Psoas muscle (tissue), 8 donors: ENCODE measurements around the gene MACIR. TPM values are rescaled to one million over a fixed set of nuclear protein-coding genes. Genes with fewer than 3 reads are reported as not detected.
A peak's percentile ranks its signal among the peaks of the same experiment; 100 is the strongest.

Source experiments
- ATAC-seq, 4 donors: fragments of 200-7000 bp; cut with Tn5 transposase; one replicate each; pipeline ENCODE4 v1.9.1; 2020; ENCODE audit warnings: moderate library complexity in 3 of 4, mild to moderate bottlenecking in 2 of 4
- DNase-seq, 2 donors: peaks; one replicate each; pipeline ENCODE4 v3.0.0-alpha.2; 2020
- H3K27ac ChIP-seq: fragments of 200-600 bp; one replicate; pipeline ENCODE4 v1.8.0; 2022
- H3K27me3 ChIP-seq, 3 donors: fragments of 200-600 bp in 1 of 3; one replicate each; pipeline versions ENCODE4 v1.6.1 to v1.8.0; 2013 to 2022; ENCODE audit warnings: low read length in 2 of 3, mild to moderate bottlenecking in 2 of 3, moderate library complexity in 1 of 3; ENCODE audit not compliant: insufficient read depth in 3 of 3
- H3K36me3 ChIP-seq, 2 donors: fragments of 200-600 bp in 1 of 2; one replicate each; pipeline versions ENCODE4 v1.6.1 to v1.8.0; 2013 to 2022; ENCODE audit warnings: low read depth in 1 of 2, mild to moderate bottlenecking in 1 of 2, moderate library complexity in 1 of 2; ENCODE audit not compliant: insufficient read depth in 1 of 2
- H3K4me1 ChIP-seq: fragments of 200-600 bp; one replicate; pipeline ENCODE4 v1.8.0; 2022
- H3K4me3 ChIP-seq: fragments of 200-600 bp; one replicate; pipeline ENCODE4 v1.8.0; 2022; ENCODE audit warnings: mild to moderate bottlenecking
- H3K9me3 ChIP-seq: fragments of 200-600 bp; one replicate; pipeline ENCODE4 v1.8.0; 2022
- CTCF ChIP-seq: fragments of 200-600 bp; IDR thresholded peaks from one replicate; pipeline ENCODE4 v1.8.0; 2022; ENCODE audit warnings: antibody characterized with exemption
- WGBS, 3 donors: extraction: QIAGEN DNeasy Blood & Tissue Kit; methylation state at CpG; one replicate each; pipeline versions ENCODE4 v1.1.6 to v1.1.7; 2013; 5-methylcytosine and 5-hydroxymethylcytosine counted together
- intact Hi-C, 2 donors: fragments of 100-400 bp; cut with DNase I; formaldehyde crosslinking; loops; one replicate each; pipeline versions ENCODE4 v1.11.0 to v1.14.2; 2022
- long read RNA-seq, 2 donors: library from polyadenylated mRNA; unstranded; transcript quantifications; one replicate each; pipeline ENCODE4 v2.0.0, GENCODE V29; 2021
- polyA plus RNA-seq, 3 donors: library from polyadenylated mRNA; stranded (reverse); fragments of 200-250 nt; gene quantifications; one replicate each; pipeline ENCODE4 v1.2.3, GENCODE V29; 2013
- total RNA-seq, 4 donors: library from RNA; stranded (reverse); fragmentation: NEBNext Ultra II Directional in 2 of 4; extraction: Animal tissue kit (Norgen Biotek cat#: 25700) in 2 of 4; gene quantifications; one replicate each; pipeline versions ENCODE4 v1.2.1 to v1.2.4, GENCODE V29; 2021 to 2023
- donor health status: healthy with polysubstance abuse.
- donor health status: DM: no; HTN: no; CAD: no; lungs with moderate emphysema.
- donor health status: Bipolar disorder and iron deficiency.
- donor health status: healthy.
- donor health status: DM: yes; HTN: yes; CAD: no.
- donor health status: DM: no; HTN: no; CAD: no.
- donor health status: DM: no; HTN: no; CAD: no.
- donor health status: DM: yes; HTN: yes; CAD: no.

Gene MACIR
- 10 to 100 TPM in 1 of 4 donors, 1 to 10 TPM in 3; 4.7 to 25.3 (median 5.0) TPM for total RNA-seq
- polyA plus RNA-seq, result 10 to 100 TPM in 2 of 3 donors, 1 to 10 TPM in 1; 5.7 to 12.0 (median 10.8) TPM
- long read RNA-seq, donor 1, transcript C5orf30-201 (3 exons, 3,049 nt), result major isoform, 24 of 30 reads
- long read RNA-seq, donor 1, partial matches to known transcripts, result 5 of 30 reads
- long read RNA-seq, donor 1, other reads (novel, unspliced or antisense), result 1 of 30 reads
- long read RNA-seq, donor 2, partial matches to known transcripts, result 8 of 8 reads
- long read RNA-seq, donor 2, other reads (novel, unspliced or antisense), result 0 of 8 reads

- Histone ChIP-seq H3K36me3 (no peaks in the 10 kb centered on the region), H3K27me3 (no peaks in the 10 kb centered on the region), H3K9me3 (no peaks in the 10 kb centered on the region), H3K4me3 (peak within 1 kb of the TSS; percentile 94), H3K4me1 (peaks cover 23% of the 10 kb centered on the region), H3K27ac (peak within 1 kb of the TSS; percentile 88)
- DNase-seq, result peak; percentile 97 to 98
- intact Hi-C loops, result loop anchor here (5.0 to 10.0 kb wide), 2 partner anchors 214 to 216 kb away; no protein-coding TSS in a partner anchor
- TF ChIP-seq CTCF, result no peak
- peak; percentile 95 to 98 (median 96) for ATAC-seq
- 0 to 1% (median 0%) methylated on average over 26 to 44 of the region's 45 CpGs for WGBS, 3 donors
These were observed at the start of gene MACIR for GRCh38 chr5:103258368-103258956. Gene MACIR (plus strand): TSS chr5:103258763. CDS start chr5:103275920, 17,157 bp downstream.

GRCh38 chr5:103209065-103209464, 49.5 kb upstream of the MACIR start:
- no peak for ATAC-seq
- DNase-seq, result no peak
- H3K4me1 ChIP-seq, result no peaks in the 10 kb centered on the region
- H3K9me3 ChIP-seq, result no peaks in the 10 kb centered on the region
- H3K27ac ChIP-seq, result no peak overlapping the region
- H3K4me3 ChIP-seq, result no peak overlapping the region
- intact Hi-C loops, result no loop called here
- H3K36me3 ChIP-seq, result peaks cover 0 to 2% of the 10 kb centered on the region in 2 donors
- TF ChIP-seq CTCF, result no peak
- H3K27me3 ChIP-seq, result no peaks in the 10 kb centered on the region

GRCh38 chr5:103210952-103211351, 47.6 kb upstream of the MACIR start:
- no peak overlapping the region for H3K27ac ChIP-seq
- DNase-seq, result no peak
- TF ChIP-seq CTCF, result no peak
- H3K4me1 ChIP-seq, result no peaks in the 10 kb centered on the region
- no peak for ATAC-seq
- H3K4me3 ChIP-seq, result no peak overlapping the region
- H3K9me3 ChIP-seq, result no peaks in the 10 kb centered on the region
- H3K27me3 ChIP-seq, result no peaks in the 10 kb centered on the region
- intact Hi-C loops, result no loop called here
- WGBS, 3 donors, result 96 to 99% (median 98%) methylated on average over 2 of the region's 2 CpGs
- no peaks in the 10 kb centered on the region for H3K36me3 ChIP-seq

GRCh38 chr5:103211576-103212561, 46.7 kb upstream of the MACIR start:
- Histone ChIP-seq H3K36me3 (no peaks in the 10 kb centered on the region), H3K27me3 (no peaks in the 10 kb centered on the region), H3K9me3 (no peaks in the 10 kb centered on the region), H3K4me3 (no peak overlapping the region), H3K4me1 (no peaks in the 10 kb centered on the region), H3K27ac (no peak overlapping the region)
- TF ChIP-seq CTCF, result no peak
- ATAC-seq (no peak), DNase-seq (no peak)
- WGBS, 3 donors, result 77 to 87% (median 80%) methylated on average over 2 of the region's 2 CpGs
- intact Hi-C loops, result no loop called here
